ENCODE measurements around the gene AFF3. TPM values are rescaled to one million over a fixed set of nuclear protein-coding genes. Genes with fewer than 3 reads are reported as not detected.

The AFF3 gene
- total RNA-seq, 1 donor from 2014 or later: 7.3 TPM

- DNase-seq (ENCODE audit: low spot score, unreplicated experiment): no peak
- no peaks in the 10 kb centered on the region for H3K4me1 Mint-ChIP-seq (ENCODE audit: low read depth)
- no peaks in the 10 kb centered on the region for H3K27me3 Mint-ChIP-seq
- H3K4me3 Mint-ChIP-seq (ENCODE audit: low read depth): no peak overlapping the region
- H3K9me3 Mint-ChIP-seq (ENCODE audit: low read depth): peaks cover 2% of the 10 kb centered on the region
- no peak overlapping the region for H3K27ac Mint-ChIP-seq
- no peaks in the 10 kb centered on the region for H3K36me3 Mint-ChIP-seq (ENCODE audit: insufficient read depth)
- TF ChIP-seq, protein P1, sequence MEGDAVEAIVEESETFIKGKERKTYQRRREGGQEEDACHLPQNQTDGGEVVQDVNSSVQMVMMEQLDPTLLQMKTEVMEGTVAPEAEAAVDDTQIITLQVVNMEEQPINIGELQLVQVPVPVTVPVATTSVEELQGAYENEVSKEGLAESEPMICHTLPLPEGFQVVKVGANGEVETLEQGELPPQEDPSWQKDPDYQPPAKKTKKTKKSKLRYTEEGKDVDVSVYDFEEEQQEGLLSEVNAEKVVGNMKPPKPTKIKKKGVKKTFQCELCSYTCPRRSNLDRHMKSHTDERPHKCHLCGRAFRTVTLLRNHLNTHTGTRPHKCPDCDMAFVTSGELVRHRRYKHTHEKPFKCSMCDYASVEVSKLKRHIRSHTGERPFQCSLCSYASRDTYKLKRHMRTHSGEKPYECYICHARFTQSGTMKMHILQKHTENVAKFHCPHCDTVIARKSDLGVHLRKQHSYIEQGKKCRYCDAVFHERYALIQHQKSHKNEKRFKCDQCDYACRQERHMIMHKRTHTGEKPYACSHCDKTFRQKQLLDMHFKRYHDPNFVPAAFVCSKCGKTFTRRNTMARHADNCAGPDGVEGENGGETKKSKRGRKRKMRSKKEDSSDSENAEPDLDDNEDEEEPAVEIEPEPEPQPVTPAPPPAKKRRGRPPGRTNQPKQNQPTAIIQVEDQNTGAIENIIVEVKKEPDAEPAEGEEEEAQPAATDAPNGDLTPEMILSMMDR (IDR thresholded peaks at IDR 0.05; ENCODE audit: unreplicated experiment): no peak
Observed at GRCh38 chr2:99543247-99543646, 599.1 kb downstream of the AFF3 start.

DNA sequence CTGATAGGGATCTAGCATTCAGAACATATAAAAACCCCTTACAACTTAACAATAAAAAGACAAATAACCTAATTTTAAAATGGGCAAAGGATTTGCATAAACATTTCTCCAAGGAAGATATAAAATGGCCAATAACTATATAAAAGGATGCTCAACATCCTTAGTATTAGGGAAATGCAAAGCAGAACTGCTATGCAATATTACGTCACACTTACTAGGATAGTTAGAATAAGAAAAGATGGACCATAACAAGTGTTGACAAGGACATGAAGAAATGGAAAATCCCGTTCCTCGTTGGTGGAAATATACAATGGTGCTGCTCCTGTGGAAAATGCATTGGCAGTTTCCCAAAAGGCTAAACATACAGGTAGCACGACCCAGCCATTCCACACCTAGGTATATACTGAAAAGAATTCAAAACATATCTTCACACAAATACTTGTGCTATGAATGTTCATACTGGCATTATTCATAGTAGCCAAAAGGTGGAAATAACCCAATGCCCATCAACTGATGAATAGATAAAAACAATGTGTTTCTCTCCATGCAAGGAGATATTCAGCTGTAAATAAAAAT, 604.4 kb downstream of the AFF3 start:
- Mint-ChIP-seq H3K4me1 (ENCODE audit: low read depth) (no peaks in the 10 kb centered on the region), H3K4me3 (ENCODE audit: low read depth) (no peak overlapping the region), H3K36me3 (ENCODE audit: insufficient read depth) (no peaks in the 10 kb centered on the region), H3K27me3 (peaks cover 4% of the 10 kb centered on the region), H3K27ac (no peak overlapping the region), H3K9me3 (ENCODE audit: low read depth) (peaks cover 13% of the 10 kb centered on the region)
- DNase-seq (ENCODE audit: low spot score, unreplicated experiment): no peak
- TF ChIP-seq, protein P1 (IDR thresholded peaks at IDR 0.05; ENCODE audit: unreplicated experiment): no peak

GRCh38 chr2:99524056-99524455, 618.3 kb downstream of the AFF3 start:
- TF ChIP-seq, protein P1 (IDR thresholded peaks at IDR 0.05; ENCODE audit: unreplicated experiment): no peak
- no peaks in the 10 kb centered on the region for H3K27me3 Mint-ChIP-seq
- H3K27ac Mint-ChIP-seq: no peak overlapping the region
- DNase-seq (ENCODE audit: low spot score, unreplicated experiment): no peak
- no peak overlapping the region for H3K4me3 Mint-ChIP-seq (ENCODE audit: low read depth)
- H3K4me1 Mint-ChIP-seq (ENCODE audit: low read depth): no peaks in the 10 kb centered on the region
- no peaks in the 10 kb centered on the region for H3K36me3 Mint-ChIP-seq (ENCODE audit: insufficient read depth)
- H3K9me3 Mint-ChIP-seq (ENCODE audit: low read depth): no peaks in the 10 kb centered on the region

- H3K27ac Mint-ChIP-seq: no peak overlapping the region
- DNase-seq (ENCODE audit: low spot score, unreplicated experiment): no peak
- TF ChIP-seq, protein P1 (IDR thresholded peaks at IDR 0.05; ENCODE audit: unreplicated experiment): no peak
- no peaks in the 10 kb centered on the region for H3K4me1 Mint-ChIP-seq (ENCODE audit: low read depth)
- no peak overlapping the region for H3K4me3 Mint-ChIP-seq (ENCODE audit: low read depth)
- H3K36me3 Mint-ChIP-seq (ENCODE audit: insufficient read depth): no peaks in the 10 kb centered on the region
- H3K9me3 Mint-ChIP-seq (ENCODE audit: low read depth): no peaks in the 10 kb centered on the region
- peaks cover 4% of the 10 kb centered on the region for H3K27me3 Mint-ChIP-seq
Observed at GRCh38 chr2:99522157-99522556, 620.2 kb downstream of the AFF3 start.

- DNase-seq (ENCODE audit: low spot score, unreplicated experiment): no peak
- Mint-ChIP-seq H3K9me3 (ENCODE audit: low read depth) (no peaks in the 10 kb centered on the region), H3K27me3 (peaks cover 4% of the 10 kb centered on the region), H3K4me3 (ENCODE audit: low read depth) (no peak overlapping the region), H3K27ac (no peak overlapping the region), H3K36me3 (ENCODE audit: insufficient read depth) (no peaks in the 10 kb centered on the region), H3K4me1 (ENCODE audit: low read depth) (no peaks in the 10 kb centered on the region)
- TF ChIP-seq, protein P1 (IDR thresholded peaks at IDR 0.05; ENCODE audit: unreplicated experiment): no peak
Observed at GRCh38 chr2:99520813-99521212, 621.6 kb downstream of the AFF3 start.

Data from progenitor cell of endocrine pancreas (in vitro differentiated cells).